ENCODE results near the gene ETS2.

DNA sequence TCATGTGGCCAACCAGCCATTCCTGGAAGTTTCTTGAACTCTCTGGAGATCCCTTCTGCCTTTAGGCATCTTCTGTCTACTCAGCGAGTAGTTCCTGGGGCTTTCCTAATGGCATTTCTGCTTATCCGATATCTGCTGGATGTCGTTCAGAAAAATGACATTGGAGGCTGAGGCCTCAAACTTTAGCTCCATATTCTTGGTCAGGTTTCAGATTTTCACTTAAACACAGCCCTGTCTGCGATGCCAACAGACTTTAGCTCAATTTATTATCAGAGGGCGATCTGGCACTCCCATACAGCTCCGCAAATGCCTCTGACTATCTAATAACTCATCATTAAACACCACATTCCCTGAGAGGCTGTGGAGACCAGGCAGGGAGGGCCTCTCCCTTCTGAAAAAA, 46.3 kb upstream of the ETS2 start:
- TF ChIP-seq EP300 (IDR thresholded peaks at IDR 0.05; ENCODE audit: borderline replicate concordance) (no peak), EGR1 (IDR thresholded peaks at IDR 0.05) (no peak), RAD21 (IDR thresholded peaks at IDR 0.05; ENCODE audit: low read depth) (no peak)
- TF ChIP-seq, protein P1, sequence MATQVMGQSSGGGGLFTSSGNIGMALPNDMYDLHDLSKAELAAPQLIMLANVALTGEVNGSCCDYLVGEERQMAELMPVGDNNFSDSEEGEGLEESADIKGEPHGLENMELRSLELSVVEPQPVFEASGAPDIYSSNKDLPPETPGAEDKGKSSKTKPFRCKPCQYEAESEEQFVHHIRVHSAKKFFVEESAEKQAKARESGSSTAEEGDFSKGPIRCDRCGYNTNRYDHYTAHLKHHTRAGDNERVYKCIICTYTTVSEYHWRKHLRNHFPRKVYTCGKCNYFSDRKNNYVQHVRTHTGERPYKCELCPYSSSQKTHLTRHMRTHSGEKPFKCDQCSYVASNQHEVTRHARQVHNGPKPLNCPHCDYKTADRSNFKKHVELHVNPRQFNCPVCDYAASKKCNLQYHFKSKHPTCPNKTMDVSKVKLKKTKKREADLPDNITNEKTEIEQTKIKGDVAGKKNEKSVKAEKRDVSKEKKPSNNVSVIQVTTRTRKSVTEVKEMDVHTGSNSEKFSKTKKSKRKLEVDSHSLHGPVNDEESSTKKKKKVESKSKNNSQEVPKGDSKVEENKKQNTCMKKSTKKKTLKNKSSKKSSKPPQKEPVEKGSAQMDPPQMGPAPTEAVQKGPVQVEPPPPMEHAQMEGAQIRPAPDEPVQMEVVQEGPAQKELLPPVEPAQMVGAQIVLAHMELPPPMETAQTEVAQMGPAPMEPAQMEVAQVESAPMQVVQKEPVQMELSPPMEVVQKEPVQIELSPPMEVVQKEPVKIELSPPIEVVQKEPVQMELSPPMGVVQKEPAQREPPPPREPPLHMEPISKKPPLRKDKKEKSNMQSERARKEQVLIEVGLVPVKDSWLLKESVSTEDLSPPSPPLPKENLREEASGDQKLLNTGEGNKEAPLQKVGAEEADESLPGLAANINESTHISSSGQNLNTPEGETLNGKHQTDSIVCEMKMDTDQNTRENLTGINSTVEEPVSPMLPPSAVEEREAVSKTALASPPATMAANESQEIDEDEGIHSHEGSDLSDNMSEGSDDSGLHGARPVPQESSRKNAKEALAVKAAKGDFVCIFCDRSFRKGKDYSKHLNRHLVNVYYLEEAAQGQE (IDR thresholded peaks at IDR 0.05; ENCODE audit: low read depth): no peak

Measured in Ishikawa (cell line).